HEK293 (cell line): Measurements from ENCODE around the gene CAB39.

Experiments used
- CTCF ChIA-PET: fragments of 350-600 bp; formaldehyde crosslinking; extraction: SDS; loops from one replicate; lab custom pipeline; 2021; ENCODE audit warnings: antibody characterized with exemption; lab: Yijun Ruan, JAX
- POLR2A ChIA-PET: fragments of 300-600 bp; formaldehyde crosslinking; extraction: SDS; loops from one replicate; lab custom pipeline; 2020; ENCODE audit warnings: antibody characterized with exemption, inconsistent platforms; lab: Yijun Ruan, JAX
- H3K27ac ChIP-seq: fragments of 200-500 bp; sonication (Bioruptor generic); 2 replicates; pipeline ENCODE4 v1.5.1; 2014; ENCODE audit warnings: low read depth, low read length, control low read depth, inconsistent platforms; ENCODE audit errors: extremely low read depth
- H3K36me3 ChIP-seq, 2 experiments: fragments of 200-500 bp in 1 of 2; sonication (Bioruptor generic) in 1 of 2; 1 replicate in 1 of 2; 2 replicates in 1 of 2; pipeline ENCODE4 v1.5.1; 2014 to 2017; ENCODE audit warnings: inconsistent platforms in 2 of 2, low read length in 2 of 2; ENCODE audit not compliant: control insufficient read depth in 2 of 2, insufficient read depth in 1 of 2
- H3K4me1 ChIP-seq: fragments of 200-500 bp; sonication (Bioruptor generic); 2 replicates; pipeline ENCODE4 v1.5.1; 2014; ENCODE audit warnings: mild to moderate bottlenecking, low read length, inconsistent platforms; ENCODE audit not compliant: control insufficient read depth, insufficient read depth
- H3K4me3 ChIP-seq: 2 replicates; pipeline ENCODE4 v1.5.1; 2011; ENCODE audit warnings: low read depth, mild to moderate bottlenecking, control low read depth, low read length, moderate library complexity
- H3K9me3 ChIP-seq: fragments of 200-500 bp; sonication (Bioruptor generic); 2 replicates; pipeline ENCODE4 v1.5.1; 2014; ENCODE audit warnings: low read depth, low read length, inconsistent platforms; ENCODE audit not compliant: control insufficient read depth, insufficient read depth
- INSM2 ChIP-seq: fragments of 450-650 bp; formaldehyde crosslinking; IDR thresholded peaks from 2 replicates; pipeline ENCODE4 v1.5.1; 2016; ENCODE audit warnings: missing biosample characterization, missing genetic modification characterization
- KLF1 ChIP-seq: fragments of 450-650 bp; formaldehyde crosslinking; IDR thresholded peaks from 2 replicates; pipeline ENCODE4 v1.5.1; 2016; ENCODE audit warnings: missing biosample characterization, missing genetic modification characterization
- KLF17 ChIP-seq: fragments of 450-650 bp; formaldehyde crosslinking; IDR thresholded peaks from 2 replicates; pipeline ENCODE4 v1.5.1; 2016; ENCODE audit warnings: missing biosample characterization, missing genetic modification characterization
- PRDM10 ChIP-seq: fragments of 450-650 bp; formaldehyde crosslinking; IDR thresholded peaks from 2 replicates; pipeline ENCODE4 v1.5.1; 2016; ENCODE audit warnings: missing biosample characterization, missing genetic modification characterization
- ZBTB8A ChIP-seq: fragments of 450-650 bp; formaldehyde crosslinking; IDR thresholded peaks from 2 replicates; pipeline ENCODE4 v1.5.1; 2016; ENCODE audit warnings: missing biosample characterization, missing genetic modification characterization
- ZFP3 ChIP-seq: fragments of 450-650 bp; formaldehyde crosslinking; IDR thresholded peaks from 2 replicates; pipeline ENCODE4 v1.5.1; 2016; ENCODE audit warnings: low read depth, missing biosample characterization, missing genetic modification characterization
- ZFP37 ChIP-seq: fragments of 450-650 bp; formaldehyde crosslinking; IDR thresholded peaks from 2 replicates; pipeline ENCODE4 v1.5.1; 2016; ENCODE audit warnings: missing biosample characterization, missing genetic modification characterization
- ZNF157 ChIP-seq: fragments of 450-650 bp; formaldehyde crosslinking; IDR thresholded peaks from 2 replicates; pipeline ENCODE4 v1.5.1; 2016; ENCODE audit warnings: missing biosample characterization, missing genetic modification characterization
- ZNF175 ChIP-seq: fragments of 450-650 bp; formaldehyde crosslinking; IDR thresholded peaks from 2 replicates; pipeline ENCODE4 v1.5.1; 2016; ENCODE audit warnings: missing biosample characterization, missing genetic modification characterization
- ZNF292 ChIP-seq: fragments of 450-650 bp; formaldehyde crosslinking; IDR thresholded peaks from 2 replicates; pipeline ENCODE4 v1.5.1; 2016; ENCODE audit warnings: low read depth, missing biosample characterization, missing genetic modification characterization, borderline replicate concordance
- ZNF391 ChIP-seq: fragments of 450-650 bp; formaldehyde crosslinking; IDR thresholded peaks from 2 replicates; pipeline ENCODE4 v1.5.1; 2016; ENCODE audit warnings: low read depth, missing biosample characterization, missing genetic modification characterization, borderline replicate concordance
- ZNF521 ChIP-seq: fragments of 450-650 bp; formaldehyde crosslinking; IDR thresholded peaks from 2 replicates; pipeline ENCODE4 v1.5.1; 2017; ENCODE audit warnings: missing biosample characterization, mild to moderate bottlenecking, missing genetic modification characterization
- ZNF560 ChIP-seq: fragments of 450-650 bp; formaldehyde crosslinking; IDR thresholded peaks from 2 replicates; pipeline ENCODE4 v1.5.1; 2017; ENCODE audit warnings: missing biosample characterization, missing genetic modification characterization, borderline replicate concordance
- ZNF660 ChIP-seq: fragments of 450-650 bp; IDR thresholded peaks from 2 replicates; pipeline ENCODE4 v1.5.1; 2018; ENCODE audit warnings: missing biosample characterization, mild to moderate bottlenecking, missing genetic modification characterization
- ZNF692 ChIP-seq: fragments of 450-650 bp; formaldehyde crosslinking; IDR thresholded peaks from 2 replicates; pipeline ENCODE4 v1.5.1; 2016; ENCODE audit warnings: missing biosample characterization, missing genetic modification characterization
- ZNF707 ChIP-seq: fragments of 450-650 bp; formaldehyde crosslinking; IDR thresholded peaks from 2 replicates; pipeline ENCODE4 v1.5.1; 2016; ENCODE audit warnings: missing biosample characterization, missing genetic modification characterization
- ZNF747 ChIP-seq: fragments of 450-650 bp; formaldehyde crosslinking; IDR thresholded peaks from 2 replicates; pipeline ENCODE4 v1.5.1; 2016; ENCODE audit warnings: missing biosample characterization, missing genetic modification characterization
- ZNF768 ChIP-seq: fragments of 450-650 bp; formaldehyde crosslinking; IDR thresholded peaks from 2 replicates; pipeline ENCODE4 v1.5.1; 2018; ENCODE audit warnings: missing biosample characterization, mild to moderate bottlenecking, missing genetic modification characterization
- ZNF830 ChIP-seq: fragments of 450-650 bp; IDR thresholded peaks from 2 replicates; pipeline ENCODE4 v1.5.0; 2018; ENCODE audit warnings: missing biosample characterization, missing genetic modification characterization, low read depth, mild to moderate bottlenecking, moderate library complexity

CAB39 gene

GRCh38 chr2:230759481-230760167, 47.0 kb downstream of the CAB39 start:
- ChIA-PET POLR2A (no interaction called here), CTCF (no interaction called here)
- Histone ChIP-seq H3K4me3 (no peak overlapping the region), H3K36me3 (peaks cover 0 to 31% of the 10 kb centered on the region in 2 experiments), H3K4me1 (peaks cover 14% of the 10 kb centered on the region), H3K9me3 (no peaks in the 10 kb centered on the region), H3K27ac (no peak overlapping the region)
- TF ChIP-seq ZNF830 (tag by site-specific recombination) (no peak), ZNF660 (no peak), ZNF560 (tag by site-specific recombination) (no peak), ZNF292 (tag by site-specific recombination) (no peak), ZFP3 (tag by site-specific recombination) (no peak), ZNF692 (tag by site-specific recombination) (no peak), ZNF707 (tag by site-specific recombination) (no peak), KLF17 (tag by site-specific recombination) (no peak), ZNF768 (tag by site-specific recombination) (no peak)

- CTCF ChIA-PET: interaction anchor here (0.5 to 2.4 kb wide), 11 partner anchors 10 to 230 kb away, joined by 3 to 14 read pairs (median 3); no protein-coding TSS in a partner anchor
- TF ChIP-seq ZNF292 (tag by site-specific recombination) (no peak), ZNF660 (no peak), ZFP3 (tag by site-specific recombination) (no peak), ZBTB8A (tag by site-specific recombination) (no peak)
- Histone ChIP-seq H3K36me3 (peaks cover 0 to 42% of the 10 kb centered on the region in 2 experiments), H3K4me3 (no peak overlapping the region), H3K9me3 (no peaks in the 10 kb centered on the region), H3K27ac (no peak overlapping the region), H3K4me1 (peaks cover 14% of the 10 kb centered on the region)
- POLR2A ChIA-PET: interaction anchor here (0.9 kb wide), 1 partner anchor 52 kb away, joined by 3 read pairs; no protein-coding TSS in a partner anchor
Measured at GRCh38 chr2:230761704-230762103, 49.1 kb downstream of the CAB39 start.

- H3K4me3 ChIP-seq: no peak overlapping the region
- ChIA-PET CTCF (interaction anchor here (0.5 to 2.4 kb wide), 15 partner anchors 10 to 231 kb away, joined by 3 to 14 read pairs (median 4); no protein-coding TSS in a partner anchor), POLR2A (interaction anchor here (0.9 kb wide), 1 partner anchor 52 kb away, joined by 3 read pairs; no protein-coding TSS in a partner anchor)
- no peak overlapping the region for H3K27ac ChIP-seq
- H3K9me3 ChIP-seq: no peaks in the 10 kb centered on the region
- peaks cover 0 to 42% of the 10 kb centered on the region in 2 experiments for H3K36me3 ChIP-seq
- H3K4me1 ChIP-seq: peaks cover 14% of the 10 kb centered on the region
- TF ChIP-seq ZFP37 (tag by site-specific recombination): no peak
- no peak for TF ChIP-seq ZNF747 (tag by site-specific recombination)
- no peak for TF ChIP-seq ZNF521 (tag by site-specific recombination)
- TF ChIP-seq KLF1: no peak
- no peak for TF ChIP-seq INSM2 (tag by site-specific recombination)
- TF ChIP-seq ZNF157 (tag by site-specific recombination): no peak
- no peak for TF ChIP-seq PRDM10
- TF ChIP-seq ZNF391: no peak
- no peak for TF ChIP-seq ZNF175 (tag by site-specific recombination)
Measured at GRCh38 chr2:230762317-230762896, 49.8 kb downstream of the CAB39 start.
